Omental fat pad (tissue), 4 donors: ENCODE data around the gene MAD2L2. TPM values are rescaled to one million over a fixed set of nuclear protein-coding genes. Genes with fewer than 3 reads are reported as not detected.

Experiments
- ATAC-seq: fragments of 150-250 bp; one replicate; pipeline ENCODE4 v1.9.1; 2016; ENCODE audit warnings: mild to moderate bottlenecking, moderate library complexity; ENCODE audit not compliant: low FRiP score
- DNase-seq: peaks from one replicate; pipeline ENCODE4 v3.0.0-alpha.2; 2019; ENCODE audit warnings: low spot score
- CTCF ChIP-seq, 3 donors: fragments of 450-650 bp; IDR thresholded peaks; one replicate each; pipeline ENCODE4 v1.5.1; 2016 to 2017; ENCODE audit warnings: antibody characterized with exemption in 3 of 3, mild to moderate bottlenecking in 3 of 3, moderate library complexity in 2 of 3
- total RNA-seq, 4 donors: library from RNA; depleted of rRNA; stranded (reverse); fragments of >200 nt; gene quantifications; one replicate each; pipeline ENCODE4 v1.1.0, GENCODE V29; 2016

MAD2L2 gene
- total RNA-seq, 4 donors from 2014 or later: 20.2 to 41.3 (median 35.7) TPM

GRCh38 chr1:11691302-11691914 is 10.5 kb upstream of the MAD2L2 start, which contains the start of gene DRAXIN:
Gene DRAXIN (plus strand): TSS chr1:11691710. CDS start chr1:11706259, 14,549 bp downstream.
- peak; percentile 42 for ATAC-seq
- no peak for TF ChIP-seq CTCF (IDR thresholded peaks at IDR 0.05)
- DNase-seq: no peak

- TF ChIP-seq CTCF (IDR thresholded peaks at IDR 0.05): no peak
- ATAC-seq (no peak), DNase-seq (no peak)
Measured at GRCh38 chr1:11690397-11691301, 9.7 kb upstream of the MAD2L2 start.

GRCh38 chr1:11688506-11688905 is 7.6 kb upstream of the MAD2L2 start:
- TF ChIP-seq CTCF (IDR thresholded peaks at IDR 0.05): no peak
- DNase-seq (no peak), ATAC-seq (no peak)

GRCh38 chr1:11685210-11685752 is 4.3 kb upstream of the MAD2L2 start:
- TF ChIP-seq CTCF (IDR thresholded peaks at IDR 0.05): no peak
- DNase-seq (no peak), ATAC-seq (no peak)

- no peak for TF ChIP-seq CTCF (IDR thresholded peaks at IDR 0.05)
- DNase-seq (no peak), ATAC-seq (no peak)
Measured at GRCh38 chr1:11684070-11684469, 3.1 kb upstream of the MAD2L2 start.

- no peak for DNase-seq
- no peak for ATAC-seq
- TF ChIP-seq CTCF (IDR thresholded peaks at IDR 0.05): no peak
Measured at GRCh38 chr1:11682799-11683198, 1.9 kb upstream of the MAD2L2 start.
